Measurements from ENCODE around the gene PLAU. TPM values are rescaled to one million over a fixed set of nuclear protein-coding genes. Genes with fewer than 3 reads are reported as not detected.
A peak's percentile ranks its signal among the peaks of the same experiment; 100 is the strongest.

Gene PLAU
- total and polyA plus RNA-seq, 2 of the 4 experiments (the other 2 are of a cell fraction): 123 to 283 TPM

- TF ChIP-seq USF2 (IDR thresholded peaks at IDR 0.05; ENCODE audit: low read depth, low read length) (no peak), RAD21 (IDR thresholded peaks at IDR 0.05; ENCODE audit: low read length) (no peak)
These were observed 26.6 kb downstream of the PLAU start (continued) for GRCh38 chr10:73937333-73938043.

- peak overlapping the region; percentile 78 for H3K56ac ChIP-seq (ENCODE audit: extremely low read depth, insufficient read depth, low read length)
- peak overlapping the region; percentile 98 for H4K5ac ChIP-seq (ENCODE audit: low read depth, low read length)
- BruUV-seq (replicated peaks): no TSS peak
- H2AFZ ChIP-seq (replicated peaks; ENCODE audit: low read length, poor library complexity): peak overlapping the region; percentile 85
- peak overlapping the region; percentile 46 for H2BK5ac ChIP-seq (ENCODE audit: low read depth, low read length, poor library complexity, severe bottlenecking)
- peak overlapping the region; percentile 80 for H2AK5ac ChIP-seq (ENCODE audit: low read depth, low read length)
- DNase-seq: peak; percentile 49
- peak overlapping the region; percentile 90 for H4K91ac ChIP-seq (ENCODE audit: insufficient read depth, low read depth, low read length)
- peak; percentile 47; the same call in 1 of the 2 replicates for TF ChIP-seq MAZ (IDR thresholded peaks at IDR 0.05; ENCODE audit: borderline replicate concordance, low read depth, low read length)
- TF ChIP-seq BHLHE40 (IDR thresholded peaks at IDR 0.05; ENCODE audit: low read depth, low read length): no peak
- TF ChIP-seq, protein P1, sequence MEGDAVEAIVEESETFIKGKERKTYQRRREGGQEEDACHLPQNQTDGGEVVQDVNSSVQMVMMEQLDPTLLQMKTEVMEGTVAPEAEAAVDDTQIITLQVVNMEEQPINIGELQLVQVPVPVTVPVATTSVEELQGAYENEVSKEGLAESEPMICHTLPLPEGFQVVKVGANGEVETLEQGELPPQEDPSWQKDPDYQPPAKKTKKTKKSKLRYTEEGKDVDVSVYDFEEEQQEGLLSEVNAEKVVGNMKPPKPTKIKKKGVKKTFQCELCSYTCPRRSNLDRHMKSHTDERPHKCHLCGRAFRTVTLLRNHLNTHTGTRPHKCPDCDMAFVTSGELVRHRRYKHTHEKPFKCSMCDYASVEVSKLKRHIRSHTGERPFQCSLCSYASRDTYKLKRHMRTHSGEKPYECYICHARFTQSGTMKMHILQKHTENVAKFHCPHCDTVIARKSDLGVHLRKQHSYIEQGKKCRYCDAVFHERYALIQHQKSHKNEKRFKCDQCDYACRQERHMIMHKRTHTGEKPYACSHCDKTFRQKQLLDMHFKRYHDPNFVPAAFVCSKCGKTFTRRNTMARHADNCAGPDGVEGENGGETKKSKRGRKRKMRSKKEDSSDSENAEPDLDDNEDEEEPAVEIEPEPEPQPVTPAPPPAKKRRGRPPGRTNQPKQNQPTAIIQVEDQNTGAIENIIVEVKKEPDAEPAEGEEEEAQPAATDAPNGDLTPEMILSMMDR (conservative IDR thresholded peaks at IDR 0.05; ENCODE audit: low read depth, low read length): peak; percentile 84
- peak; percentile 92 for TF ChIP-seq RAD21 (IDR thresholded peaks at IDR 0.05; ENCODE audit: low read length)
- TF ChIP-seq MAFK (IDR thresholded peaks at IDR 0.05; ENCODE audit: low read depth, low read length): no peak
- no peak for TF ChIP-seq NFE2L2 (IDR thresholded peaks at IDR 0.05; ENCODE audit: low read depth, low read length)
- TF ChIP-seq SMC3 (IDR thresholded peaks at IDR 0.05; ENCODE audit: low read depth, low read length): peak; percentile 82
- no peak for TF ChIP-seq MXI1 (IDR thresholded peaks at IDR 0.05; ENCODE audit: borderline replicate concordance, low read depth, low read length)
- no peak for TF ChIP-seq CEBPB (IDR thresholded peaks at IDR 0.05; ENCODE audit: low read depth, low read length)
- no peak for TF ChIP-seq POLR2A (IDR thresholded peaks at IDR 0.05; ENCODE audit: low read depth, low read length)
- WGBS, 2 experiments (ENCODE audit: extremely low coverage in 2 of 2, insufficient read length in 1 of 2): 10% methylated on average over 9 of the region's 28 CpGs; no CpG with 5 or more reads in 1 of the 2 experiments
- POLR2A ChIA-PET (ENCODE audit: unreplicated experiment): interaction anchor here (0.5 to 1.2 kb wide), 3 partner anchors 22 to 194 kb away, joined by 3 to 5 read pairs (median 4); no protein-coding TSS in a partner anchor
- peaks cover 14% of the 10 kb centered on the region; the same call in 1 of the 2 replicates for H3K9me1 ChIP-seq (ENCODE audit: insufficient read depth, low read length)
- H3K18ac ChIP-seq (ENCODE audit: low read depth, low read length): peak overlapping the region; percentile 60
- H3K4me1 ChIP-seq (ENCODE audit: control insufficient read depth, insufficient read depth, low read length): peaks cover 13% of the 10 kb centered on the region
- H4K20me1 ChIP-seq (ENCODE audit: insufficient read depth, low read length): no peaks in the 10 kb centered on the region
- peak overlapping the region; percentile 86 for H2AK9ac ChIP-seq (replicated peaks; ENCODE audit: low read depth, low read length, poor library complexity)
- H2BK20ac ChIP-seq (ENCODE audit: low read depth, low read length): peak overlapping the region; percentile 98
- in situ Hi-C loops (cut with MboI; ENCODE audit: low sequenced_read_pairs): no loop called here
- H2BK120ac ChIP-seq (ENCODE audit: low read depth, low read length): peak overlapping the region; percentile 98
- peak overlapping the region; percentile 99; the same call in 2 of the 3 replicates for H2BK15ac ChIP-seq (ENCODE audit: low read depth, low read length)
- no peaks in the 10 kb centered on the region; the same call in 1 of the 2 replicates for H3K9me3 ChIP-seq (ENCODE audit: control insufficient read depth, insufficient read depth, low read length)
- CTCF ChIA-PET: interaction anchor here (0.6 to 2.7 kb wide), 26 partner anchors 10 to 109 kb away, joined by 3 to 38 read pairs (median 4); no protein-coding TSS in a partner anchor
- H3K4me2 ChIP-seq (ENCODE audit: low read depth, low read length): peak overlapping the region; percentile 67
- H3K9ac ChIP-seq (ENCODE audit: low read depth, low read length): peak overlapping the region; percentile 65
- peak overlapping the region; percentile 54 for H3K27ac ChIP-seq (ENCODE audit: insufficient read depth, low read length)
- dilution Hi-C loops (cut with HindIII; ENCODE audit: low sequenced_read_pairs, unreplicated experiment): no loop called here
- peaks cover 0 to 6% of the 10 kb centered on the region in 2 experiments; a peak in 1 of 4 replicates for H3K79me1 ChIP-seq (ENCODE audit: low read depth in 1 of 2, low read length in 2 of 2)
- H3K27me3 ChIP-seq (ENCODE audit: control insufficient read depth, insufficient read depth, low read length): no peaks in the 10 kb centered on the region
- no peaks in the 10 kb centered on the region for H3K36me3 ChIP-seq (ENCODE audit: control insufficient read depth, insufficient read depth, low read length)
- peak overlapping the region; percentile 95 for H3K4ac ChIP-seq (ENCODE audit: low read depth, low read length)
- peak overlapping the region; percentile 61; the same call in 1 of the 2 replicates for H3K23ac ChIP-seq (ENCODE audit: low read depth, low read length)
- peak; percentile 97 for ATAC-seq (ENCODE audit: low read depth)
- intact Hi-C loops (cut with micrococcal nuclease): loop anchor here (1.0 kb wide), 2 partner anchors 54 to 91 kb away; no protein-coding TSS in a partner anchor
- peak overlapping the region; percentile 90 to 95 for H4K8ac ChIP-seq (ENCODE audit: low read depth in 2 of 2, low read length in 2 of 2)
- peak overlapping the region; percentile 86 for H3K14ac ChIP-seq (replicated peaks; ENCODE audit: low read depth, low read length)
- H3K4me3 ChIP-seq (ENCODE audit: insufficient read depth, low read depth, low read length): no peak overlapping the region
These were observed 29.8 kb downstream of the PLAU start for GRCh38 chr10:73940634-73941221.
